Endodermal cell (in vitro differentiated cells): ENCODE measurements around the gene SIK1. TPM values are rescaled to one million over a fixed set of nuclear protein-coding genes. Genes with fewer than 3 reads are reported as not detected.
"Not testable (repeated sequence)": the region's sequence is repeated elsewhere in the genome, so short reads cannot be mapped to it uniquely, and the experiment has no call there.

Experiments used
- DNase-seq: peaks from one replicate; pipeline ENCODE4 v3.0.0-alpha.2; 2017
- H3K27ac ChIP-seq: 2 replicates; pipeline ENCODE4 v1.5.1; 2013; ENCODE audit warnings: mild to moderate bottlenecking, low read depth, low read length, moderate library complexity
- H3K27me3 ChIP-seq: 2 replicates; pipeline ENCODE4 v1.6.1; 2013; ENCODE audit warnings: mild to moderate bottlenecking, low read length, moderate library complexity; ENCODE audit not compliant: insufficient read depth, control insufficient read depth, poor library complexity, severe bottlenecking
- H3K36me3 ChIP-seq: 2 replicates; pipeline ENCODE4 v1.7.0; 2013; ENCODE audit warnings: mild to moderate bottlenecking, low read length, moderate library complexity; ENCODE audit not compliant: control insufficient read depth, insufficient read depth
- H3K4me1 ChIP-seq: one replicate; pipeline ENCODE4 v1.7.0; 2013; ENCODE audit warnings: low read length; ENCODE audit not compliant: control insufficient read depth, insufficient read depth
- H3K4me3 ChIP-seq: 2 replicates; pipeline ENCODE4 v1.5.1; 2013; ENCODE audit warnings: mild to moderate bottlenecking, low read length, moderate library complexity
- H3K9ac ChIP-seq: 2 replicates; pipeline ENCODE4 v1.6.1; 2013; ENCODE audit warnings: mild to moderate bottlenecking, low read length, moderate library complexity; ENCODE audit not compliant: poor library complexity, severe bottlenecking; ENCODE audit errors: extremely low read depth
- H3K9me3 ChIP-seq: 2 replicates; pipeline ENCODE4 v1.6.1; 2013; ENCODE audit warnings: mild to moderate bottlenecking, low read length, moderate library complexity; ENCODE audit not compliant: control insufficient read depth
- H3K27ac Mint-ChIP-seq: 2 replicates; pipeline ENCODE4 v1.8.0; 2020; ENCODE audit warnings: mixed read lengths
- H3K27me3 Mint-ChIP-seq: 2 replicates; pipeline ENCODE4 v1.8.0; 2021; ENCODE audit warnings: mild to moderate bottlenecking, mixed read lengths; ENCODE audit not compliant: insufficient read depth
- H3K36me3 Mint-ChIP-seq: 2 replicates; pipeline ENCODE4 v1.8.0; 2020; ENCODE audit warnings: low read depth, mixed read lengths
- H3K4me1 Mint-ChIP-seq: 2 replicates; pipeline ENCODE4 v1.8.0; 2020; ENCODE audit warnings: mixed read lengths
- H3K4me3 Mint-ChIP-seq: 2 replicates; pipeline ENCODE4 v1.8.0; 2020; ENCODE audit warnings: mild to moderate bottlenecking, moderate library complexity, mixed read lengths
- H3K9me3 Mint-ChIP-seq: 2 replicates; pipeline ENCODE4 v1.8.0; 2020; ENCODE audit warnings: mild to moderate bottlenecking, mixed read lengths
- WGBS, 2 experiments: methylation state at CpG; one replicate each; pipeline versions ENCODE4 v1.1.5 to v1.1.7; 2013; ENCODE audit warnings: missing lambda C conversion rate in 2 of 2, mixed read lengths in 1 of 2; ENCODE audit not compliant: insufficient coverage in 1 of 2, insufficient read length in 1 of 2; 5-methylcytosine and 5-hydroxymethylcytosine counted together
- total RNA-seq, 2 donors: library from RNA; stranded (reverse); fragmentation: NEBNext Ultra II Directional in 1 of 2; extraction: Animal tissue kit (Norgen Biotek cat#: 25700) in 1 of 2; gene quantifications; 2 replicates in 1 of 2; 3 replicates in 1 of 2; pipeline ENCODE4 v1.2.1, GENCODE V29; 2021

SIK1 gene
- total RNA-seq, 2 donors from 2014 or later, result 3.5 to 3.8 TPM

DNA sequence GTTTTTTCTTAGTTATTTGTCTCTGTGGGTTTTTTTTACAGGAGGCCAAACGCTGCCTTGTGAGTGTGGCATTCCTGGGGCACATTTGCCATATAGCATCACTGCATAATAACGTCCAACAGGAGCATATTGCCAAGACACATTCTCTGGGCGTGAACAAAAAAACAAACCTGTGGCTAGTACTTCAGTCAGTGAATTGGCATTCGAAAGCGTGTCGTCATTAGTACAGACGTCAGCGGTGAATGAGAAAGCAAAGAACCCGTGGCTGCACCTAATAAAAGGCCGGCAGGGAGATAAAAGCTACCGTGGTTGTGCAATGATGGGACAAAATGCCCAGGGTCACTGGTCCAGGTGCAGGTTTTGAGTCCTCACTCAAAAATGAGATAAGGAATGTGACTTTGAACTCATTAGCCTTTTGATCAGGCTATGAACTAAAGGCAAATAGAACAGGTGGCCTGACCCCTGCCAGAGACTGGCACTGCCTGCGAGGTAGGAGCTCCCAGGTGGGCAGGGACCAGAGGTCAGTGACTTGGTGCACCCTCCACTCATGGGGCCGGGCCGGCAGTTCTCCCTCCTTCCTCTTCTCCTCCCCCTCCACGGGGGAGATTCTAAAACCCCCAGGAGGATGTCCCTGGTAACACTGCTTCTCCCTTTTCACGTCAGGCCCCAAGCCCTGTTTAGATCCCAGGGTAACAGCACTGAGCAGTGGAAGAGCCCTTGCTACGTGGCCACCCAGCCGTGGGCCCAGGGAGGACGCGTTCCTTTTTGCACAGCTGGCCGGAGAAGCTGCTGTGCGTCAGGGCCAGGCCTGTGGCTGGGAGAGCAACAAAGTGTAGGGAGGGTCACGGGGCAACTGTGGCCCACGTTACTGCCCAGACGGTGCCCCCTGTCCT lies 14.2 kb upstream of the SIK1 start:
- H3K9me3 Mint-ChIP-seq, H3K4me1 Mint-ChIP-seq, H3K4me1 ChIP-seq, H3K9ac ChIP-seq, H3K27ac ChIP-seq, H3K4me3 ChIP-seq, H3K27ac Mint-ChIP-seq, H3K27me3 ChIP-seq, H3K36me3 ChIP-seq, H3K4me3 Mint-ChIP-seq, H3K9me3 ChIP-seq, DNase-seq, H3K36me3 Mint-ChIP-seq, H3K27me3 Mint-ChIP-seq: not testable (repeated sequence)
- WGBS, 2 experiments, result no CpG with 5 or more reads among the region's 25 CpGs

DNA sequence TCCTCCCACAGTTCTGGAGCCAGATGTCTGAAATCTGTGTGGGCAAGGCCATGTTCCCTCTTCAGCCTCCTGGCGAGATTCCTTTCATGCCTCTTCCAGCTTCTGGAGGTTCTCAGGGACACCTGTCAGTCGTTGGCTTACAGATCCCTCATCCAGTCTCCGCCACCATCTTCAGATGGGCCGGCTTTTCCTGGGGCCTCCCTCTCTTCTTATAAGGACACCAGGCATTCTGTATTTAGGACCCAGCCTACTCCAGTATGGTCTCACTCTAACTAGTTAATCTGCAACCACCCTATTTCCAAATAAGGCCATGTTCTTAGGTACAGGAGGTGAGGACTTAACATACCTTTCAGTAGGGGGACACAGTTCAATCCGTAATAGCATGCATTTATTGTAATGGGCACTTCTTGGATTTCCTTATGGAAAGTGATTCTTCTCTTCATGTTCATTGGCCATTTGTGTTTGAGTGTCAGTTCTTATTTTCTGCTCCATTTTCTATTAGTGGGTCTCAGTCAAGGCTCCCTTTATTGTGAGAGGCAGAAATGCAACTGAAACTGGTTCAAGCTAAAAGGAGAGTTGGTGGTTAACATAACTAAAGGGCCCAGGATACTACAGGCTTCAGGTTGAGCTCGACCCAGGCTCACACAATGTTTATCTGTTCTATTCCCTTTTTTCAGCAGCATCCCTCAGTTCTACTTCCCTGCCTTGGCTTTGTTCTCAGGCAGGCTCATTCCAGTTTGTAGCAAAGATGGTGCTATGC lies 12.6 kb upstream of the SIK1 start:
- not testable (repeated sequence) for H3K27me3 ChIP-seq, H3K9me3 ChIP-seq, H3K4me1 Mint-ChIP-seq, H3K9me3 Mint-ChIP-seq, H3K9ac ChIP-seq, H3K27ac ChIP-seq, H3K4me1 ChIP-seq, H3K36me3 ChIP-seq, H3K27ac Mint-ChIP-seq, H3K27me3 Mint-ChIP-seq, DNase-seq, H3K4me3 ChIP-seq, H3K4me3 Mint-ChIP-seq, H3K36me3 Mint-ChIP-seq
- 40% methylated on average over 3 of the region's 6 CpGs; no CpG with 5 or more reads in 1 of the 2 experiments for WGBS, 2 experiments

DNA sequence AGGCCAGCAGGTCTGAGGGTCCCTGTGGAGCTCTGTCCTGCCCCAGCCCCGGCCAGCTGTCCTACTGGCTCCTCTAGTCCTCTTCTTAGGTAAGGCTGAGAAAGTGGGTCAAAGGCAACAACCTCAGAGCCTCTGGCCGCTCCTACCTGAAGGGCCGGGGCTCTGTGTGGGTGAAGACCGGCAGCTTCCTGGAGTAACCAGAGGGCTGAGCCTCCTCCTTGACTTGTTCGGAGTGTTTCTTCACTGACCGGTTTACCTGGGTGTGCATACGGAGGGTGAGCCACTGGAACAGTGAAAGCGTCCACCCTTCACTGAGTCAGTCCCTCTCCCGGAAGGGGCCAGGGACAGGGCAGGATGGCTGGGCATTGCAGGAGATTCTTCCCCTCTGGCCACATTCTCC lies 9.3 kb upstream of the SIK1 start:
- not testable (repeated sequence) for H3K27ac ChIP-seq, H3K9ac ChIP-seq, DNase-seq, H3K9me3 Mint-ChIP-seq, H3K4me1 ChIP-seq, H3K9me3 ChIP-seq, H3K36me3 ChIP-seq, H3K4me3 Mint-ChIP-seq, H3K27ac Mint-ChIP-seq, H3K27me3 ChIP-seq, H3K4me3 ChIP-seq, H3K36me3 Mint-ChIP-seq, H3K4me1 Mint-ChIP-seq, H3K27me3 Mint-ChIP-seq
- no CpG with 5 or more reads among the region's 9 CpGs for WGBS, 2 experiments

DNA sequence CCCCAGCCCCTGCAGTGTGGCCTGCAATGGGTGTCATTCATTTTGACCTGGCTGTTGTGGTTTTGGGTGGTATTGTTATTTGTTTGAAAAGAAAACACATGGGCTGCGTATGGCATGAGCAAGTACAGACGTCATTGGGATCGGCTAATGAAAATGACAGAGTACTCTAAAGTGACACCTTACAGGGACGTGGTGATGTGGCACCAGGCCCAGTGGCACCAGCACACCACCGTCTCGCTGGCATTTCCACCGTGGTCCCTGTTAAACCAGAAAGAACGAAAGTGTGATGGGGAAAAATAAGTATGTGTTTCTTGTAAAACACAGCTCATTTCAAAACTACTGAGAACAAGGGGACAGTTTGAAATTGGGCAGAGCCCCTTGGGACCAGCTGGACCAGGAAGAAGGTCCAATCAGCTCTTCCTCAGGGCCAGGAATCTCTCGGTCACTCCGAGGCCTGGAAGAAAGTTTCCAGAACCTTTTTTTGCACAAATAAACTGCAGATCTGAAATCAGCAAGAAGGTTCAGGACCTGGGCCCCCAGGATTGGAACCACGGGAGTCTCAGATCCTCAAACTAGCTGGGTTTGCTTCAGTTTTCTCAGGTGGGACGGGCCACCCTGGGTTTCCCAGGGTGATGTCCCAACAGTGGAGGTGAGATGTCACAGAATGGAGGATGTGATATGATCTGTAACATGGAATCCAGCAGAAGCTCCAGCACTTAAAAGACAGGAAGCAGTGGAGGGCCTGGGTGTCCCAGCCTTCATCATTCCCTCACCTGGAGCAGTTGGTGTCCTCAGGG lies 6.6 kb upstream of the SIK1 start:
- H3K27ac Mint-ChIP-seq, H3K4me3 ChIP-seq, H3K36me3 Mint-ChIP-seq, H3K9me3 Mint-ChIP-seq, H3K27ac ChIP-seq, H3K4me1 ChIP-seq, H3K9me3 ChIP-seq, DNase-seq, H3K27me3 ChIP-seq, H3K4me3 Mint-ChIP-seq, H3K27me3 Mint-ChIP-seq, H3K36me3 ChIP-seq, H3K9ac ChIP-seq, H3K4me1 Mint-ChIP-seq: not testable (repeated sequence)
- WGBS, 2 experiments, result 100% methylated on average over 1 of the region's 12 CpGs; no CpG with 5 or more reads in 1 of the 2 experiments

DNA sequence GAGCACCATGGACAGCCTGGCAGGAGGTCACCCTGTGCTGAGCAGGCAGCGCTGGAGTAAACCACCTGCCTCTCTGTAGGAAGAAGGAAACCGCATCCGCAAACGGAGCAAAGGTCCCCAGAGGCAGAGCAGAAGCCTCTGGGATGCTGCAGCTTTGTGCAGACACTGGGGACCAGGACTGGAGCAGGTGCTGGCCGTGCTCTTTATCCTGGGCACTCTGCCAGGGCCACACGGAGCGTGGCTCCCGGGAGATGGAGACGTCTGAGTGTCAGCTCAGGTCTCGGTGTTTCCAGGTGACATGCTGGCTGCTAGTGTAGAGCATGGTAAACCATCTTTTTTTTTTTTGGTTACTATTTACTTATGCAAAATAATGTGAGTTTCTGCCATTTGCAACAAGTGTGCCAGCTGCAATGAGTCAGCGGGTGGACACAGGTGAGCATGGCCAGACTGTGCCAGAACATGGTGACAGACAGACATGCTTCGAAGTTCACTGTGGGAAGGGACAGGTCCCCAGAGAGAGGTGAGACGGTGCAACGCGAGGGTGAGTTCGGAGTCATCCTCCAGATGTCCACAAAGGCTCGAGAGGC lies 4.0 kb upstream of the SIK1 start:
- not testable (repeated sequence) for H3K27me3 Mint-ChIP-seq, H3K4me3 ChIP-seq, H3K4me1 Mint-ChIP-seq, H3K9me3 Mint-ChIP-seq, DNase-seq, H3K36me3 ChIP-seq, H3K4me1 ChIP-seq, H3K27me3 ChIP-seq, H3K27ac Mint-ChIP-seq, H3K9me3 ChIP-seq, H3K9ac ChIP-seq, H3K27ac ChIP-seq, H3K36me3 Mint-ChIP-seq, H3K4me3 Mint-ChIP-seq
- 95% methylated on average over 6 of the region's 17 CpGs; no CpG with 5 or more reads in 1 of the 2 experiments for WGBS, 2 experiments

DNA sequence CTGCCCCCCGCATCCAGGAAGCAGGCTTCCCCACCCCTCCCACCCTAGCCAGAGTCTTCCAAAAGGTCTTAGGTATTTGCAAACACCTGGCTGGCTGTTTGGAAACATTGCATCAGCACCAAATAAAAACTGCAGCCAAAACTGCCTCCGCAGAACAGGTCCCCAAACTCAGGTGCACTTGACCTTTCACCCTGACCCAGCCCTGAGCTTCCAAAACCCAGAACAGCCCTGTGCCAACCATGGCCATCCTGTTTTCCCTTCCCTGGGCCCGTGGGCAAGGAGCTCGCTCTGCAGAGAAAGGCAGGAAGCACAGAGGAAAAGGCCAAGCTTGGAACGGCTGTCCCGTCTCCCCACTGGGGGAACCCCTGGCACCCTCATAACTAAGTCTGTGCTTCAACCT lies 2.0 kb upstream of the SIK1 start:
- not testable (repeated sequence) for H3K4me3 ChIP-seq, DNase-seq, H3K27me3 Mint-ChIP-seq, H3K9ac ChIP-seq, H3K9me3 ChIP-seq, H3K9me3 Mint-ChIP-seq, H3K4me1 ChIP-seq, H3K27ac ChIP-seq, H3K27me3 ChIP-seq, H3K36me3 Mint-ChIP-seq, H3K4me1 Mint-ChIP-seq, H3K27ac Mint-ChIP-seq, H3K4me3 Mint-ChIP-seq, H3K36me3 ChIP-seq
- no CpG with 5 or more reads among the region's 6 CpGs for WGBS, 2 experiments
